Ammon's horn (tissue), 1 donor: ENCODE measurements around the gene WDR90.

Experiments
- DNase-seq: peaks from one replicate; pipeline ENCODE4 v3.0.0-alpha.2; 2016; ENCODE audit warnings: low spot score

WDR90 gene

DNA sequence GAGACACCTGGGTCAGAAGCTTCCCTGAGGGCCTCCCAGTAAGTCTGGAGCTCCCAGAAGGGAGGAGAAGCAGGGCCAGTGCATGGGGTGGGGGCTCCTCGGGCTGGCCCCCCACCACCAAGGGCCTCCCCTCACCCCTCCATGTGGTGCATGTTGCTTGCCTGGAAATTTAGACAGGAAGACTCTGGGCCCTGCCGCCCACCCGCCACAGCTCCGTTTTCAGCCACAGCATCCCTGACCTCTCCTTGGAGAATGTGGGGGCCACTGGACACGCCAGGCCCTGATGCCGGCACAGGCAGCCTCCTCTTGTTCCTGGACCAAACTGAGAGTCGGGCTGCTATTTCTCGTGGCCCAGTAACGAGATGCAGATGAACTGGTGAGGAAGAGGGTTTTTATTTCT lies 10.3 kb upstream of the WDR90 start:
- DNase-seq: no peak

DNA sequence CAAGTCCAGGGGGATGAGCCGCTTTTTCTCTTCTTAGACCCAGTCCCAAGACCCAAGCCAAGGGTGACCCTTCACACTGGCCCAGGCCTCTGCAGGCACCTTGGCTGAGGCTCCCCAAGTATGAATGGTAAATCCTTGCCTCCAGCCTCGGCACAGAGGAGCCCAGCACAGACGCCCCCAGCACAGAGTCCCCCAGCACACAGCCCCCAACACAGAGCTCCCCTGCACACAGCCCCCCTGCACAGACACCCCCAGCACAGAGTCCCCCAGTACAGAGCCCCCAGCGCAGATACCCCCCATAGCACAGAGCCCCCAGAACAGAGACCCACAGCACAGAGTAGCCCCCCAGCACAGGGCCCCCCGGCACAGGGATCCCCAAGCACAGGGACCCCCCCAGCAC lies 8.6 kb upstream of the WDR90 start:
- DNase-seq: no peak

DNA sequence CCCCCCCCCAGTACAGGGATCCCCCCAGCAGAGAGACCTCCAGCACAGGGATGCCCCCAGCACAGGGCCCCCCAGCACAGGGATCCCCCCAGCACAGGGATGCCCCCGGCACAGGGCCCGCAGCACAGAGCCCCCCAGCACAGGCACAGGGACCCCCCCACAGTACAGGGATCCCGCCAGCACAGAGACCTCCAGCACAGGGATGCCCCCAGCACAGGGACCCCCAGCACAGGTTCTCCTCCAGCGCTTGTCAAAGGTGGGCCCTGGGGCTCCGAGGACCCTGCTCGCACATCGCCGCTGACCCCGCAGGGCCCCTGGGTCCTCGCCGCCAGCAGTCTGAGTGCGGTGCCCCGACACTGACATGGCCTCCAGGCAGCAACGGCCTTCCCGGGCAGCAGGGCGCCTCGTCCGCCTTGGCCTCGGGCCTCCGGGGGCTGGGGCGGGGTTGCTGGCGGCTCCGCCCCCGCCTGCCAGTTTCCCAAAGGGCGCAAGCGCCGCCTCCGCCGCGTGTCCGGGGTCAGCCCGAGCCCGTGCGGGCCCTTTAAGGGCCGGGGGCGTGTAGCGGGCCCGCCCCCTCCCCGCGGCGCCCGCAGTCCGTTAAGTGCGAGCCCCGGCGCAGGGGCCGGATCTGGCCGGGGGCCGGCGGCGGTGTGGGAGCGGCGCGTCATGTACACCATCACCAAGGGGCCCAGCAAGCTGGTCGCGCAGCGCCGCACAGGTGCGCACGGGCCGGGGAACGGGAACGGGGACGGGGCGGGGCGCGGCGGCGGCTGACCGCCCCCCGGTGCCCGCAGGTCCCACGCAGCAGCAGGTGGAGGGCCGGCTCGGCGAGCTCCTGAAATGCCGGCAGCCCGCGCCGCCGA lies 7.6 kb upstream of the WDR90 start, which contains the start of gene MCRIP2:
Gene MCRIP2 (plus strand): TSS at position 503 of the 863 bp plus-strand sequence. CDS start 164 bp downstream, at position 667.
- peak; percentile 81 for DNase-seq

DNA sequence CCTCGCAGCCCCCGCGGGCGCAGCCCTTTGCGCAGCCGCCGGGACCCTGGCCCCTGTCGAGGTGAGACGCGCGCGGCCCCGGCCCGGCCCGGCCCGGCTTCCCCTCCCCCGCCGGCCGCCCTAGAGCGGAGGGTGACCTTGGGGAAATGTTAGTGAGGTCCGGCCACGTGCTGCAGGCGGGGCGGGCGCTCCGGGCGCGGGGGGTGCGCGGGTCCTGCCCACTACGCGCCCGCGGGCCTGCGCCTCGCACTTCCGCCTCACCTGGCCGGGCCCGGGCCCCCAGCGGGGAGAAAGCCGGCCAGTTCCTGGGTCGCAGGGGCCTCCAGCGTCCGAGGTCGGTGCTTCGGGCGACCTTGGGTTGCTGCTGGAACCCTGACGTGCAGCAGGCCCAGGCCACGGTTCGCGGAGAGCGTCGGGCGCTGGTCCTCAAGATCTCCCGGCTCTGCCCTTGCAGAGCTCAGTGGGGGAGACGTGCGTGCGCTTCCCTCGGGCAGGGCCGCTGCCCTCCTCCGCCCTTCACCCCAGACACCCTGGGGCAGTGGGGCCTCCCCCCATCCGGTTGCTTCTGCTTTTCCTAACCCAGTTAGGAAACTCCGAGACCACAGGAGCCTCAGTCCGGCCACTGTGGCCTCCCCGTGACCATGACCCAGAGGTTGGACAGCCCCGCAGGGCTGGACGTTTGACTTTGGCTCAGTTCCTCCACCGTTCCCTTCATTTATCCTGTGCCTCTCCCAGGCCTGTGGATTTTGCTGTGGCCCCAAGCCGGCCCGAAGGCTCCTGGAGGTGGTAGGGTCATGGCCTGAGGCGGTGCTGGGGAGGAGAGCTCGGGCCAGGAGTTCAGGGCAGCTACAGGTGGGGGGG lies 6.7 kb upstream of the WDR90 start:
- DNase-seq: peak; percentile 43

DNA sequence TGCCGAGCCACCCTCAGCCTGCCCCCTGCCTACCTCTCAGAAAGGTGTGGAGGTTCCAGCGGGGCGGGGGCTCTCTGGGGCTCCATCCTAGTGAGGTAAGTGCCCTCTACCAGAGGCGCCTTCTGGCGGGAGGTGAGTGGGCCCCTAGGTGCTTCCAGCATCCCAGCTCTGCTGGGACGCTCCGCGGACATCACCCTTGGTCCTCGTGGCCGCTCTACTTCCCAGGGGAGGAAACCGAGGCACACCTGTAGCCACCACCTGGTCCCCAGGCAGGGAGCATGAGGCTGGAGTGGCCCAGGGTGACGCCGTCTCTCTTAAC lies 6.2 kb upstream of the WDR90 start:
- no peak for DNase-seq

DNA sequence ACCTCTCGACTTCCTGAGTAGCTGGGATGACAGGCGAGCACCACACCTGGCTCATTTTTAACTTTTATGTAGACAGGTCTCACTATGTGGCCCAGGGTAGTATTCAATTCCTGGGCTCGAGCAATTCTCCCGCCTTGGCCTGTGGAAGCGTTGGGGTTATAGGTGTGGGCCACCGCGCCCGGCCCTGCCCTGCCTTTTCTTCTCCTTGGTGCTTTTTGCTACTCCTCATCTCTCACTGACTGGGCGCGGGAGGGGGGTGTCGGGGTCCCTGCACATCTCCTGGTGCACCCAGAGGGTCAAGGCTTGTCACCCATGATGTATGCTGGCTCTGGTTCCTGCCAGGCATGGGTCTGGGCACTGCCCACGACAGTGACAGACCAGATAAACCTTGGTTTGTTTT lies 4.6 kb upstream of the WDR90 start:
- no peak for DNase-seq

DNA sequence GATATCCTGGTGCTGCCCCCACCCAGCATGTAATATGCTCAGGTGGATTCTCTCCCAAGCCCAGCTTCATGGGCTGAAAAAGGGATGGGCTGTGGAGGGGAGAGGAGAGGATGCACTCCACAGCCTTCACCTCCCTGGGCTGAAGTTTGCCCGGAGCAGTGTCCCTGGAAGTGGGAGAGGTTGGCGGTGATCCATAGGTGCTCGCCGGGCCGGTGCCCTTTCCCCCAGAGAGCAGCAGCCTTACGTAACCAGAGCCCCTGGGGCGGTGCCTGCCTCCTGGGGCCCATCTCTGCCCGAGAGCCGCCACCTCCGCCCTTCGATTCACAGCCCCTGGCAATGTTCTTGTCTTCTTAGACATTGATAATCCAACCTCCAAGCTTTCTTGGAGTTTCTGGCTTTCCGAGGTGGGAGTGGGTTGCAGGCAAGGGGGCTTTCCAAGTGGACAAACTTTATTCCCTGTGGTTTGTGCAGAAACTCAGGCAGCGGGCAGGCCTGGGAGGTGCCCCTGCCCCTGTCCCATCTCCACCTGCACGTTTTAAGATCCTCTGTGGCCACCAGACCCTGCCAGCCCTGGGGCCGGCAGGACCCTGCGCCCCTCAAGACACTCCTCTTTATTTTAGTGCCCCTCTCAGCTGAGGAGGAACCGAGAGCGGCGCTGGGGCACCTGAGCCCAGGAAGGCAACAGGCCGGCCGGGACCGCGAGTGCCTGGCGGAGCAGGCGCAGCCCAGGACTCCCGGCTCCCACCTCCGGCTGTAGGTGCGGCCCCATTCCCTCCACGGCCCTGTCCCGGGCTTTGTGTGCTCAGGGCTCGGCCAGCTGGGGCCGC lies 3.1 kb upstream of the WDR90 start:
- DNase-seq: no peak

DNA sequence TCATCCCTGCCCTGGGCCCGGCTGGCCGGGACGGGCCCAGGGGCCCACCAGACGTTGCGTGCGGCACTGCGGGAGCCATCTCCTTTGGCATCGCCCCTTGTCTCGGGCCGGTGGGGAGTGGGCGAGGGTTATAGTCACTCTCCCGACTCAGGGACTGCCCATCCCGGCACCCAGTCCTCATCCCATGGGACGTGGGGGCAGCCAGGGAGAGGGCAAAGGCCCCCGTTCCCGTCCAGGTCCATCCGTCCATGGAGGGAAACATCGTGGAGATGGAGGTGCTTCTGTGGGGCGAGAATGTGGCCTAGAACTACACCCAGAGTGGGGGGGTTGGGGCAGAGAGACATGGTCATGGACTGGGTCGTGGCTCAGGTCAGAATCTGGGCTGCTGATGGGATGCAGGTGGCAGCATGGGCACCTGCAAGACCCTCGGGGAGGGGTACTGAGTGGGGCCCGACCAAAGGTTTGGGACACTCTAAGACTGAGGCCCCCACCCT lies 2.4 kb upstream of the WDR90 start:
- no peak for DNase-seq

DNA sequence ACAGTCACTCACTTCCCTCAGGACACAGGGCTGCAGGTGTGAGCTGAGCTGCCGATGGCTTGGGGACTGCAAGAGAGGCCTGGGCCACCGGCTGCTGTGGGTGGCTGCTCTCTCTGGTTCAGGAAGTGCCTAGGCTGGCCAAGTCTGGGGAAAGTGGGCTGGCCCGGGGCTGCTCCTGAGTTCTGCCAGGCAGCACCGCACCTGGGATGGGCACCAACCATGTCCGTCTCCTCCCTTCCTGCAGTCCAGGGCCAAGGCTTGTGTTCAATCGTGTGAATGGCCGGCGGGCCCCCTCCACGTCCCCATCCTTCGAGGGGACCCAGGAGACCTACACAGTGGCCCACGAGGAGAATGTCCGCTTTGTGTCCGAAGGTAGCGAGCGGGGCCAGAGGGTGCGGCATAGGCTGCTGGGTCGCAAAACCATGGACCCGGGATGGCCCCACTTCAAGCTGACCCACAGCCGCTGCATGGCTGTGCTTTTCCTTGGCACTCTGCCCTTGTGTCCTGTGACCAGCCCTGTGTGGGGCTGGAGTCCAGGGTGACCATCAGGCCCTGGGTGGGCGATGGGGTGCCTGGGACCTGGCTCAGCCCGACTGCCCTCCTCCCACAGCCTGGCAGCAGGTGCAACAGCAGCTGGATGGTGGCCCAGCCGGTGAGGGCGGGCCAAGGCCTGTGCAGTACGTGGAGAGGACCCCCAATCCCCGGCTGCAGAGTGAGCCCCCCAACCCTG lies 1.8 kb upstream of the WDR90 start:
- DNase-seq: no peak

DNA sequence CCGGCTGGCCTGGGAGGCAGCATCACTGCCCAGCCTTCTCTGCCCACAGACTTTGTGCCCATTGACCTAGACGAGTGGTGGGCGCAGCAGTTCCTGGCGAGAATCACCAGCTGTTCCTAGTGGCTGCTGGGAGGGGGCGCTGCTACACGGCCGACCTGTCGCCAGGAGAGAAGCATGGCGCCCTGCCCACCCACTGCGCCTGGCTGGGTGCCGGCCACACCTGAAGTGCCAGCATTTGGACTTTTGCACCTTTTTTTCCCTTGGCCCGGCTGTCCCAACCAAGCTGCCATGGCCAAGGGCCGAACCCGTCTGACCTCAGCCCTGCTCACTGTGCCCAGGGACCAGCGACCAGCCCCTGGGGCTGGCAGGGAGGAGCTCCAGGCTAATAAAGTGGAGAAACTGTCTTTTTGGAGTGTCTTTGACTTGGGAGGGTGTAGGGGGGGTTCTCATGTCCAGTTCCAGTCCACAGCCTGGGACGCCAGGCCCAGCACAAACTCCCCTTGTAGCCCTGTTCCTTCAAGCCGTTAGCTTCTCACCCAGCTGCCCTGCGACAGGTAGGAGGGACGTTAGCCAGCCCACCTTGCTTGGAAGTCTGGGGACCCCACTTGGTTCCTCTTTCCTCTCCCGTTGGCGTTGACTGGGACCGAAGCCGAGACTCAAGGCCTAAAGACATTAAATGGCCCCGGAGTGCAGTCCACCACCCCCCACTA lies 939 bp upstream of the WDR90 start:
- no peak for DNase-seq

DNA sequence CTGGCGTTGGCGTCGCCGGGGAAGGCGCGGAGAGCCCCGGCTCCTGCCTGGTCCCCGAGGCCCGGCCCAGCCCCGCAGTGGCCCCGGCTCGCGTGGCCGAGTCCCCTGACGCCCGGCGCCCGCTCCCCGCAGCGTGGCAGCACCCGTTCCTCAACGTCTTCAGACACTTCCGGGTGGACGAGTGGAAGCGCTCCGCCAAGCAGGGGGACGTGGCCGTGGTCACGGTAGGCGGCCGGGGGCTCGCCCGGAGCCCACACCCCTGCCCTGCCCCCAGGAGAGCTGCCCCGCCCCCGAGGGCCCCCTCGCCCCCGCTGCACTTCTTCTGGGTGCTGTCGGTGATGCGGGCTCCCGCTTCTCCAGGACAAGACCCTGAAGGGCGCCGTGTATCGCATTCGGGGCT lies 466 bp downstream of the WDR90 start:
- no peak for DNase-seq

DNA sequence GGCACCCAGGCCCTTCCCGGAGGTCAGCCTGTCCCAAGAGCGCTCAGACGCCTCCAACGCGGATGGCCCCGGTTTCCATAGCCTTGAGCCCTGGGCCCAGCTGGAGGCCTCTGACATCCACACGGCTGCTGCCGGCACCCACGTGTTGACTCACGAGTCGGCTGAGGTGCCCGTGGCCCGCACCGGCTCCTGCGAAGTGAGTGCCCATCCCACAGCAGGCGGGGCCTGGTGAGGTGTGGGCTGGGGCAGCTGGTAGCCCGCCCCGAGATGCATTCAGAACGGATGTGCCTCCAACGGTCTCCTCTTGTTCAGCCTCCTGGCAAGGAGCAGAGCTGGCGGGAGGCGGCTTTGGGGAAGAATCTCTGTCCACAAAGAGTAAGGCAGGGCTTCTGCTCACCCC lies 2.7 kb downstream of the WDR90 start:
- no peak for DNase-seq

DNA sequence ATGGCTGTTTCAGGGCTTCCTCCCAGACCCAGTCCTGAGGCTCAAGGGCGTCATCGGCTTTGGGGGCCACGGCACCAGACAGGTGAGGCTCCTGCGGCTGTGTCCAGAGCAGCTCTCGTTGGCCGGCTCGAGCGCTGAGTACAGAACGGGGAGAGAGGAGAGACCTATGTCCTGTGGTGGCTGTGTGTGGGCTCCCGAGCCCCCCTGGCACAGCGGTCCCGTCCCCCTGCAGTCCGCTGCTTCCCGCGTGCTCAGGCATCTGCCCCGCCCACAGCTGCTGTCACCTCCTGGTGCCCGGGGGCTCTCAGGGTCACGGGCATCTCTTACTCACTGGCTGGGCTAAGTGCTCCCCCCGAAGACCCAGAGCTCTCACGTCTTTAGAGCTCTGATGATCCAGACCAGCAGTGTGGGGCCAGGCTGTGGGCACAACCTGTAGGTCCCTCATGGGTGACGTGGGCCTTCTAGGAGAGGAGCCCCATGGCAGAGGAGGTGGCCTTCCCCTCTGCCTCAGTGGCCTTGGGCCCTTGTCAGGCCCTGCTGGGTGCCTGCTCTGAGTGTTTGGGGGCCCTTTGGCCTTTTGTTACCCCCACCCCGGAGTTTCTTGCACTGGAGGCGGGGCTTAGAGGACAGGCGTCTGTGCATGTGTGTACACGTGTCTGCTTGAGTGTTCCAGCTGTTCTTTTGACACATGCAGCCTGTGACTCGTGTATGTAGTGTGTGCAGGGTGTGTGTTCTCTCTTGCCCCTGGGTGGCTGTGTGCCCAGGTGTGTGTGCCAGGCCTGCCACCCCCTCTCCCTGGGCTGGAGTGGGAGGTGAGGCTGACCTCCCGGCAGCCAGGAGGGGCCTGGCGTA lies 3.5 kb downstream of the WDR90 start:
- DNase-seq: no peak

DNA sequence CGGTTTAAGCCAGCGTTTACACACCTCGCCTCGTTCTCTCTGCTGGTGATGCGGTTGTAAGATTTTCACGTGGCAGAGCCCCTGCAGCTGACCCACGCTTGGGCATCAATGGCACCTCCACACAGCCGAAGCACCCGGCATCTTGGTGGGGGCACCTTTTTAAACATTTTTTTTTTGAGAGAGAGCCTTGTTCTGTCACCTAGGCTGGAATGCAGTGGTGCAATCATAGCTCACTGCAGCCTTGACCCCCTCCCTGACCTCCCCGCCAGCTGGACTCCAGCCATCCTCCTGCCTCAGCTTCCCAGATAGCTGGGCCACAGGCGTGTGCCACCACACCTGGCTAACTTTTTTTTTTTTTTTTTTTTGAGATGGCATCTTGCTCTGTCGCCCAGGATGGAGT lies 4.9 kb downstream of the WDR90 start:
- no peak for DNase-seq

DNA sequence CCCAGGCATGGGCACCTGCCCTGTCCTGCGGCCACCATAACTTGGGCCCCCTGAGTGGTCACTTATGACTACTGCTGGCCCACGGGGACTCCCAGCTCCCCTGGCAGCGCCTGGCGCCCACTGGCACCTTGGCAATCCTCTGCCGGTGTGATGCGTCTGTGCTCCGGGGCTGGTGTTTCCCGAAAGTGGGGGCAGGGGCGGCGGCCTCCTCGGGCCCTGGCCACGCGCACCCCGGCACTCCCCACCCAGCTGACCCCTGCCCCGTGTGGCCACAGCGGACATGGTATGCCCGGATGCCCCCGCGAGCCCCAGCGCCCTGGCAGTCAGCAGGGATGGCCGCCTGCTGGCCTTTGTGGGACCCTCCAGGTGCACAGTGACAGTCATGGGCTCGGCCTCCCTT lies 8.3 kb downstream of the WDR90 start:
- no peak for DNase-seq

DNA sequence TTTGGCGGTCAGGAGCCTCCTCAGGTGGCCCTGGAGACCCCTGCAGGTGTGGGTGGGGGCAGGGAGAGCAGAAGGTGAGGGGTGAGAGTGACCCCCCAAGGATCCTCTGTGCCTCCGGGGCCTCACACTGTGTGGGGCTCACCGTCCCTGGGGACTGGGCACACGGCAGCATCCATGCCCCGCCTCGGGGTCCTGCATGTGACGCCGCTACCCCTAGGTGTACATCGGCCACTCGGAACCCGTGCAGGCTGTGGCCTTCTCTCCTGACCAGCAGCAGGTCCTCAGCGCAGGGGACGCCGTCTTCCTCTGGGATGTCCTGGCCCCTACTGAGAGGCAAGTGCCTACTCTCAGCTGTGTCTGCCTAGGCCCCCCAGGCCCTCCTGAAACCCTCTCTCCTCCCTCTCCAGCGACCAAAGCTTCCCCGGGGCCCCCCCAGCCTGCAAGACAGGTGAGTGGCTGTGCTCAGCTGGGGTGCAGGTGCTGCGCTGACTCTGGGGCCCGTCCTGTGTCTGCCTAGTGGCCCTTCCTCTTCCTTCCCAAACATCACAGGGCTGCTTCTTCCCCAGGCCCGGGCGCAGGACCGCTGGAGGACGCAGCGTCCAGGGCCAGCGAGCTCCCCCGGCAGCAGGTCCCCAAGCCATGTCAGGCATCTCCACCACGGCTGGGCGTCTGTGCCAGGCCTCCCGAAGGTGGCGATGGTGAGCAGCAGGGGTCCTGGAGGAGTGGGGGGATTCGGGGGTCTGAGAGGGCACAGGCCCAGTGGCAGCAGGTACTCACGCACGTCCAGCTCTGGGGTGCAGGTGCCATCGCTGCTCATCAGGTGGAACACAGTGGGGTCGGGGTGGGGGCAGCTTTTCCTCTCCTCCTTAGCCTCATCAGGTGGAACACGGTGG lies 9.8 kb downstream of the WDR90 start:
- no peak for DNase-seq

DNA sequence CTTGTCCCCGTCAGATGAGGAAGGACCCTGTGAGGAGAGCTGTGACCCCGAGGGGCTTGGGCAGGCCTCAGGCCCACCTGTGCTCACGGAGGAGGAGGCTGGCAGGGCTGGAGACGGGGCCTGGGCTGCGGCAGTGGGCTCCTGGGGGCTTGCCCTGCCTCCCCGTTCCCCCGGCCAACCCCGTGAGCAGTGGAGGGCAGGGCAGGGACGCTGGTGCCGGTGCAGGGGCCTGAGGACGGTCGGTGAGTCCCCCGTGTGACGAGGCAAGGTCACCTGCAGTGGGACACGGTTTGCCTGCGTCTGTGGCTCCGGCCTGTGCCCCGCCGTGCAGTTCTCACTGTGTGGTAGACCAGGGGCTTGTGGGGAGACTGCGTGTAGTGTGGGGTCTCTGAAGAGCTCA lies 10.5 kb downstream of the WDR90 start:
- no peak for DNase-seq

DNA sequence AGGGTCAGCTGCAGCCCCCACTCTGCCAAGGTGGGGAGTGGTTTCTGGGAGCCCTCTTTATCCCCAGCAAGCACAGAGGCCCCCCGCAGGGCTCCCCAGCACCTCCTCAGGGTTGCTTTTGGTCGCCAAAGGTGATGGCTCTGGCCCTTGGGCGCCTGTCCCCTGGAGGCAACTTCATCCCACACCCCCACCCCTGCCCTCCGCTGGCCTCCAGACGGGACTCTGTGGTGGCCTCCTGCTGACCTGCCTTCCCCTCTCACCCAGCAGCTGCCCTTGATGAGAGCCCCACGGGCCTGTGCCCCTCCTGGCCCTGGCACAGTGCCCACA lies 10.9 kb downstream of the WDR90 start:
- no peak for DNase-seq
